IMR-90 (cell line): ENCODE results near the gene FOSL2. TPM values are rescaled to one million over a fixed set of nuclear protein-coding genes. Genes with fewer than 3 reads are reported as not detected.

Source experiments
- ATAC-seq: fragments of 200-7000 bp; cut with Tn5 transposase; 2 replicates; pipeline ENCODE4 v1.9.1; 2020; ENCODE audit warnings: low read depth, mild to moderate bottlenecking, moderate library complexity
- BruUV-seq: library from RNA; stranded (reverse); fragments of 400-500 nt; replicated peaks from 2 replicates; lab custom pipeline; 2021; lab: Mats Ljungman, UMichigan
- CTCF ChIA-PET: fragments of 300-600 bp; formaldehyde crosslinking; extraction: SDS; loops from one replicate; lab custom pipeline; 2021; ENCODE audit warnings: antibody characterized with exemption; lab: Yijun Ruan, JAX
- POLR2A ChIA-PET: fragments of 300-600 bp; sonication (Branson Sonifier 250); formaldehyde crosslinking; loops from one replicate; lab custom pipeline; 2022; ENCODE audit warnings: antibody characterized with exemption; ENCODE audit not compliant: unreplicated experiment; lab: Charles Lee
- DNase-seq: peaks from one replicate; pipeline ENCODE4 v3.0.0; 2013
- H2AFZ ChIP-seq: replicated peaks from 2 replicates; pipeline ENCODE3; 2013; ENCODE audit warnings: low read length, mild to moderate bottlenecking; ENCODE audit not compliant: poor library complexity
- H2AK5ac ChIP-seq: 2 replicates; pipeline ENCODE4 v1.6.1; 2013; ENCODE audit warnings: low read depth, low read length, inconsistent platforms
- H2AK9ac ChIP-seq: replicated peaks from 2 replicates; pipeline ENCODE3; 2013; ENCODE audit warnings: mild to moderate bottlenecking, low read depth, low read length, moderate library complexity; ENCODE audit not compliant: poor library complexity
- H2BK120ac ChIP-seq: 2 replicates; pipeline ENCODE4 v1.6.1; 2013; ENCODE audit warnings: low read depth, low read length, inconsistent platforms
- H2BK15ac ChIP-seq: 3 replicates; pipeline ENCODE4 v1.6.1; 2013; ENCODE audit warnings: low read depth, low read length, inconsistent platforms
- H2BK20ac ChIP-seq: 2 replicates; pipeline ENCODE4 v1.6.1; 2013; ENCODE audit warnings: low read depth, mild to moderate bottlenecking, inconsistent platforms, low read length, moderate library complexity
- H2BK5ac ChIP-seq: 2 replicates; pipeline ENCODE4 v1.6.1; 2013; ENCODE audit warnings: mild to moderate bottlenecking, low read depth, low read length, inconsistent platforms; ENCODE audit not compliant: poor library complexity, severe bottlenecking
- H3K14ac ChIP-seq: replicated peaks from 2 replicates; pipeline ENCODE4 v1.6.1; 2013; ENCODE audit warnings: low read depth, low read length, inconsistent platforms
- H3K18ac ChIP-seq: 2 replicates; pipeline ENCODE4 v1.6.1; 2013; ENCODE audit warnings: low read depth, low read length, control low read depth
- H3K23ac ChIP-seq: 2 replicates; pipeline ENCODE4 v1.6.1; 2013; ENCODE audit warnings: low read depth, low read length, inconsistent platforms
- H3K27ac ChIP-seq: 2 replicates; pipeline ENCODE4 v1.5.1; 2013; ENCODE audit warnings: mild to moderate bottlenecking, control low read depth, low read length; ENCODE audit not compliant: insufficient read depth
- H3K27me3 ChIP-seq: 2 replicates; pipeline ENCODE4 v1.6.1; 2013; ENCODE audit warnings: low read length; ENCODE audit not compliant: control insufficient read depth, insufficient read depth
- H3K36me3 ChIP-seq: 2 replicates; pipeline ENCODE4 v1.6.1; 2013; ENCODE audit warnings: low read length, mixed read lengths; ENCODE audit not compliant: control insufficient read depth, insufficient read depth
- H3K4ac ChIP-seq: 2 replicates; pipeline ENCODE4 v1.6.1; 2013; ENCODE audit warnings: low read depth, low read length, inconsistent platforms
- H3K4me1 ChIP-seq: 2 replicates; pipeline ENCODE4 v1.6.1; 2013; ENCODE audit warnings: low read length, mixed read lengths; ENCODE audit not compliant: control insufficient read depth, insufficient read depth
- H3K4me2 ChIP-seq: 2 replicates; pipeline ENCODE4 v1.6.1; 2013; ENCODE audit warnings: low read depth, mild to moderate bottlenecking, control low read depth, low read length, moderate library complexity
- H3K4me3 ChIP-seq: 2 replicates; pipeline ENCODE4 v1.5.1; 2013; ENCODE audit warnings: low read depth, mild to moderate bottlenecking, control low read depth, low read length, moderate library complexity; ENCODE audit not compliant: insufficient read depth
- H3K56ac ChIP-seq: 2 replicates; pipeline ENCODE4 v1.6.1; 2013; ENCODE audit warnings: low read length, inconsistent platforms; ENCODE audit not compliant: insufficient read depth; ENCODE audit errors: extremely low read depth
- H3K79me1 ChIP-seq, 2 experiments: 2 replicates each; pipeline ENCODE4 v1.6.1; 2013; ENCODE audit warnings: low read length in 2 of 2, inconsistent platforms in 1 of 2, low read depth in 1 of 2
- H3K9ac ChIP-seq: 2 replicates; pipeline ENCODE4 v1.6.1; 2013; ENCODE audit warnings: low read depth, low read length, control low read depth
- H3K9me1 ChIP-seq: 2 replicates; pipeline ENCODE4 v1.6.1; 2013; ENCODE audit warnings: low read length, inconsistent platforms; ENCODE audit not compliant: insufficient read depth
- H3K9me3 ChIP-seq: 2 replicates; pipeline ENCODE4 v1.6.1; 2013; ENCODE audit warnings: low read length; ENCODE audit not compliant: control insufficient read depth, insufficient read depth
- H4K20me1 ChIP-seq: 2 replicates; pipeline ENCODE4 v1.6.1; 2013; ENCODE audit warnings: low read length, inconsistent platforms; ENCODE audit not compliant: insufficient read depth
- H4K5ac ChIP-seq: 2 replicates; pipeline ENCODE4 v1.6.1; 2013; ENCODE audit warnings: mild to moderate bottlenecking, low read depth, low read length, control low read depth
- H4K8ac ChIP-seq, 2 experiments: 2 replicates each; pipeline ENCODE4 v1.6.1; 2013; ENCODE audit warnings: low read depth in 2 of 2, low read length in 2 of 2, control low read depth in 1 of 2, inconsistent platforms in 1 of 2
- H4K91ac ChIP-seq: 2 replicates; pipeline ENCODE4 v1.6.1; 2013; ENCODE audit warnings: low read depth, low read length, inconsistent platforms; ENCODE audit not compliant: insufficient read depth
- FOS ChIP-seq: fragments of 150-350 bp; IDR thresholded peaks from 2 replicates; pipeline ENCODE4 v1.6.1; 2016; ENCODE audit warnings: low read depth, low read length
- POLR2A ChIP-seq: IDR thresholded peaks from 2 replicates; pipeline ENCODE4 v1.6.1; 2012; ENCODE audit warnings: mild to moderate bottlenecking, low read depth, low read length
- WGBS, 2 experiments: methylation state at CpG; one replicate each; pipeline versions ENCODE4 v1.1.5 to v1.1.7; 2013; ENCODE audit warnings: missing lambda C conversion rate in 2 of 2; ENCODE audit not compliant: insufficient read length in 1 of 2; ENCODE audit errors: extremely low coverage in 2 of 2; 5-methylcytosine and 5-hydroxymethylcytosine counted together
- dilution Hi-C: fragments of 300-500 bp; cut with HindIII; formaldehyde crosslinking; loops from one replicate; pipeline ENCODE4 v1.14.3; 2018; ENCODE audit warnings: low sequenced_read_pairs; ENCODE audit not compliant: unreplicated experiment
- in situ Hi-C: fragments of 300-500 bp; cut with MboI; formaldehyde crosslinking; loops from 3 replicates; pipeline ENCODE4 v1.14.3; 2019; ENCODE audit warnings: low sequenced_read_pairs, inconsistent platforms, mixed read lengths
- intact Hi-C: fragments of 100-400 bp; cut with micrococcal nuclease; formaldehyde crosslinking; loops from 2 replicates; pipeline ENCODE4 v1.10.0; 2022
- polyA plus RNA-seq, 3 experiments: library from polyadenylated mRNA; depleted of rRNA; stranded (reverse); fragments of >200 nt; gene quantifications; 2 replicates each; pipeline ENCODE4 v1.2.3, GENCODE V29; 2012; ENCODE audit warnings: low replicate concordance in 1 of 3
- total RNA-seq: library from RNA; depleted of rRNA; stranded (reverse); fragments of >200 nt; gene quantifications from 2 replicates; pipeline ENCODE4 v1.2.3, GENCODE V29; 2012

Gene FOSL2
- total and polyA plus RNA-seq, 2 of the 4 experiments (the other 2 are of a cell fraction) = 31.4 to 46.3 TPM

- Histone ChIP-seq H2AFZ (no peak overlapping the region), H3K9me3 (no peaks in the 10 kb centered on the region), H3K4me2 (peak overlapping the region; percentile 55), H3K4ac (no peak overlapping the region), H3K9ac (no peak overlapping the region), H3K4me1 (peaks cover 47% of the 10 kb centered on the region), H4K8ac (no peak overlapping the region), H2BK15ac (no peak overlapping the region), H3K4me3 (no peak overlapping the region), H2AK9ac (no peak overlapping the region), H3K27ac (no peak overlapping the region), H4K5ac (no peak overlapping the region), H3K36me3 (peaks cover 69% of the 10 kb centered on the region), H3K18ac (no peak overlapping the region), H4K91ac (no peak overlapping the region), H2BK5ac (no peak overlapping the region), H4K20me1 (peaks cover 99% of the 10 kb centered on the region), H2AK5ac (no peak overlapping the region), H3K27me3 (no peaks in the 10 kb centered on the region), H3K9me1 (peaks cover 48% of the 10 kb centered on the region), H3K56ac (no peak overlapping the region), H3K79me1 (peaks cover 5 to 74% of the 10 kb centered on the region in 2 experiments; a peak in 3 of 4 replicates), H2BK120ac (no peak overlapping the region), H3K14ac (peak overlapping the region; percentile 27; the same call in 1 of the 2 replicates), H2BK20ac (no peak overlapping the region), H3K23ac (peak overlapping the region; percentile 19; the same call in 1 of the 2 replicates)
- ATAC-seq (no peak), DNase-seq (no peak)
- ChIA-PET CTCF (interaction anchor here (1.3 kb wide), 1 partner anchor 16 kb away, joined by 5 read pairs; no protein-coding TSS in a partner anchor), POLR2A (no interaction called here)
- 100% methylated on average over 4 of the region's 8 CpGs; no CpG with 5 or more reads in 1 of the 2 experiments for WGBS, 2 experiments
- intact Hi-C loops (no loop called here), in situ Hi-C loops (no loop called here), dilution Hi-C loops (no loop called here)
- TF ChIP-seq FOS = no peak
- peak; percentile 17; the same call in 1 of the 2 replicates for TF ChIP-seq POLR2A
- BruUV-seq = no TSS peak
Measured at GRCh38 chr2:28400419-28400818, 7.8 kb downstream of the FOSL2 start.
